Activated CD8-positive, alpha-beta memory T cell treated with anti-CD3 and anti-CD28 coated beads for 1 hour (primary cell): ENCODE results near the gene PLBD1.

ENCODE experiments used
- DNase-seq, 2 donors: peaks; one replicate each; pipeline ENCODE4 v3.0.0-alpha.2; 2020; ENCODE audit warnings: low read depth in 1 of 2; ENCODE audit errors: extremely low read depth in 1 of 2

The PLBD1 gene

DNA sequence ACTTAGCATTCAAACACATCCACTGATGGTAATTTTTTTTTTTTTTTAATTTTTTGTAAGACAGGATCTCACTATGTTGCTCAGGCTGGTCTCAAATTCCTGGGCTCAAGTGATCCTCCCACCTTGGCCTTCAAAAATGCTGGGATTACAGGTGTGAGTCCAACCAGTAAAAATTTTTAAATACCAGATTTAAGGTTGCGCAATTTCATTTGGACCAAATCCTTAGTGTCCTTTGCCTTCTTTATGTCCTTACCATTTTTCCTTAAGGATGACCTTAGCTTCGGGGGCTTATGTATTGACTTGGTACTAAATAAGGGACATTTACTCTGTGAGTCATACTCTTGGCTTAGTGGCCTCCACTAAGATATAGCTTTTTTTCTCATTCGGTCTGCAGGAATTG is 4.1 kb upstream of the PLBD1 start:
- no peak for DNase-seq

DNA sequence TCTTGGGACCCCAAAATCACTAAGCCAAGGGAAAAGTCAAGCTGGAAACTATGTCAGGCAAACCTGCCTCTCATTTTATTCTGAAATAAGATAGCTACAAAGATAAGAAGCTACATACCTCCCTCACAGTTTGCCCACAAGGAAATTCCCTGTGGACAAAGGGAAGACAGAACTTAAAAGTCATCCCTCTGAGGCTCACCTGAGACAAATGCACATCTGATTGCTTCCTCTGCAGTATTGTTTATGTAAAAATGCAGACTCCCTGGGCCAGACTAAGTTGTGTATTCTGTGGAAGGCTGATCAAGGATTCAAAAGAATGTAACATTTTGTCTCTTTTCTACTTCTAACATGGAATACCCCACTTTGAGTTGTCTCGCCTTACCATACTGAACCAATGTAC is 2.5 kb upstream of the PLBD1 start:
- no peak for DNase-seq

DNA sequence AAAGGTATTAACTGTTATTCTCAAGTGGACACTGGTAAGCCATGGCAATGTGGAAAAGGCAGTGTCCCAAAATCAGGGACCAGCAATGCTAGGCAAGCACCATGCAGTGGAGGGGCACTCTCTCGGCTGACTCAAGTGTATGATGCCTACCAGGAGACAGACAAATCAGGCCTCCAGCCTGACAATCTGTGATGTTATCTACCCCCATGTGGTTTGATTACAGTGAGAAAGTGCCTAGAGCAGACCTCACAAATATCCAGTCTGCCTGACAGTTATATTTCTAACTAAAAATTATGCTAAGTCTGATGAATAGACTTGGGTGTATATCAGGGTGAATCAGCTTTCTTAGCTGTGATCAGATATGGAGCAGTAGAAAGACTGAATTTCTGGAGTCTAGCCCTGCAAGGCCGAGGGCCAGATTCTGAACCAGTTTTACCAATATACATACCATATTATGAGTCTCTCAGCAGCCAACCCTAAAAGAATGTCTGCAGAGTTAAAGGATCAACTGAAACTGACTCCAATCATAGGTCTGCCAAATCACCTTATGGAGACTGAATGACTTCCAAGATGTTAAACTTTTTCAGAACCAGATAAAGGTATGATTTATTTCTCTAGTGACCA is 3.2 kb downstream of the PLBD1 start:
- DNase-seq, result no peak

DNA sequence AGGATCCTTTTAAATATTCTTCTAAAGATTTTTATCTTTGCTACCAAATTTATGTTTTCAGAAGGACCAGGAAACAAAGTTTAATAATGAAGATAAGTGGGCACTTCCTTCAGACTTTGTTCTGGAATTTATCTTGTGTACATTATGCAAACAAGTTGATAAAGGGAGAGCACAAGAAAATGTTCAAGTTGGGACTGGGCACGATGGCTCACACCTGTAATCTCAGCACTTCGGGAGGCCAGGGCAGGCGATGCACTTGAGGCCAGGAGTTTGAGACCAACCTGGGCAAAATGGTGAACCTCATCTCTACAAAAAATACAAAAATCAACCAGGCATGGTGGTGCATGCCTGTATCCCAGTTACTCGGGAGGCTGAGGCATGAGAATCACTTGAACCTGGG is 4.6 kb downstream of the PLBD1 start:
- DNase-seq, result no peak

DNA sequence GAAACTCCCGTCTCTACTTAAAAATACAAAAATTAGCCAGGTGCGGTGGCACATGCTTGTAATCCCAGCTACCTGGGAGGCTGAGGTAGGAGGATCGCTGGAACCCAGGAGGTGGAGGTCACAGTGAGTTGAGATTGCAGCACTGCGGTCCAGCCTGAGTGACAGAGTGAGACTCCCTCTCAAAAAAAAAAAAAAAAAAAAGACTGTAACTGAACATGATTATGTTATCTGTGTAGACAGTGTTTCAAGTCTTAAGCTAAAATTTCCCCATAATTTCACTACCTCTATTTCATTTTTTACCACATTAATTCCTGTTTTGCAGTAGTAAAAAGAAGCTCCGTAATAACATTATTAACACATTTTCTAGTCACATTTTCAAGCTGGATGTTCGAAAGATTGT is 5.4 kb downstream of the PLBD1 start:
- no peak for DNase-seq

DNA sequence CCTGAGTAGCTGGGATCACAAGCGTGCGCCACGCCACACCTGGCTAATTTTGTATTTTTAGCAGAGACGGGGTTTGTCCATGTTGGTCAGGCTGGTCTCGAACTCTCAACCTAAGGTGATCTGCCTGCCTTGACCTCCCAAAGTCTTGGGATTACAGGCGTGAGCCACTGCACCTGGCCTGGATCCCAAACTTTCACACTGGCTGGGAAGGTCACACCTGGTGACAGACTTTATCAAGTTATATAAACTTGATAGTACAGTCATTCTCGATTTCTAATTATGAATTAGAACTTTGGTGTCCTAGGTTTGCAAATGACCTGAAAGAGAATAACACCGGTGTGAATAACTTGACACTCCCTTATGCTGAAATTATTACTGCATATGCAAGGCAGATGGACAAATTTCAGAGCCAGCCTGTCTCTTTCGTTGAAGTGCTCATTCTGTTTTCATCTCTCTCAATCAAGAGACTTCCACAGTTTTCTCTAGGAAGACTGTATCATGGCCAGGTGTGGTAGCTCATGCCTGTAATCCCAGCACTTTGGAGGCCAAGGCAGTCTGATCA is 5.9 kb downstream of the PLBD1 start:
- DNase-seq, result no peak

DNA sequence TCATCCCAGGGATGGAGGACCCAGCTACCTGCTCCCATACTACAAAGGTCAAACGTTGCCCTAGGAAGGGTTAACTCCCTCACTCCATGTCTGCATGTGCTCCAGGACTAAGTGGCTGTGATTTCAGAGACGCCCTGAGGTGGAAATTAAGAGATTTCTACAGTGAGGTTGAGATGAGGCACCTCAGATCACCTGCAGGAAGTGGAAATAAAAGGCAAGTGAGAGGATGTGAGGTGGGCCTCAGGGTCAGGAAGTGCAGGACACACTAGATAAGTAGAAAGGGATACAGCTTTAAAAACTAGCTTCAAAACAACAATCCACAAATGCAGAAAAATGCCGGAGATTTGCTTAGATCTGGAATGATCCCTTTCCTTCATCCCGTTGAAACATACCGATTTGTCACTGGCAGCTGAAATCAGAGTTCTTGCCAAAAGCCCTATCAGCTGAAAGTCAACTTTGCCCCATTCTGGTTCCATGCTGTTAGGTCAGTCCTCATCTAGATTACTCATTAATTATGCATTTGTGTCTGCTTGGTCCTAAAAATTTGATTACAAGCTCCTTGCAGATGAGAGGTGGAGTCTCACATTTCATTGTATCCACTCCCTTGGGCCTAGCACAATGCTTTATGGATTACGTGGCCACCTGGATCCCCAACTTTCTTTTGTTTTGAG is 6.6 kb downstream of the PLBD1 start:
- no peak for DNase-seq

DNA sequence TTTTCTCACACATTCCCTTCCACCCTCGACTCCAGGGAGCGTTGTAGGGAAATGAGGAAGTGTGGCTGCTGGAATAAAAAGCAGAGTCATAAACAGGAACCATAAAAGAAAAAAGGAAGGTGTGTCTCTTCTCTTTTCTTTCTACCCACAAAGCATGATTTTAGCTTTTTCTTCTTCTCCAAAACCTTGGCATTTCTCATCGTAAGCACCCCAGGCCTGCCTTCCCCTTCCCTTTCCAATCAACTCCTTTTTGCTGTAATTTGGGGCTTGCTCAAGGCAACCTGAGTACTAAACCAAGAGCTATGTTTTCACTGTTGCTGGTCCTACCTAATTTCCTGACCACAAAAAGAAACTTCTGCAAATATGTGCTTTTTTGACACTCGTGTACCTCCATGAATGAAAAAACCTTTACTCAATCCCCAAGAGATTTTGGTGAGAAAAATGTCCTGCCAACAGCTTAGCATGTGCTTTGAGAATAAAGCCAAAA is 9.2 kb downstream of the PLBD1 start:
- DNase-seq, result no peak

DNA sequence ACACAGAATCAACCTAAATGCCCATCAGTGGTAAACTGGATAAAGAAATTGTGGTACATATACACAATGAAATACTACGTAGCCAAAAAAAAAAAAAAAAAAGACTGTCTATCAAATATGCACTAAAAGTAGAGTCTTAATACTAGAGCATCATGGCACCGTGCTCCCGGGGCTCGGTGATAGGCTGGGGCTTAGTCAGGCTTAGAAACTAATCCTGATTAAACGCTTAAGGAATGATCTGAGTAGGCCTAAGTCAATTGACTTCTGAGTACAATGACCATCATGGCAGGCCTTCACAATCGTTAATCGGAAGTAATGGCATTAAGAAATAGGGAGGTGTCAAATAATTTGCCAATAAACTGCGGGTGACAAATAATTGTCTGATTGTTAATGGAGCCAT is 9.7 kb downstream of the PLBD1 start:
- DNase-seq, result no peak

DNA sequence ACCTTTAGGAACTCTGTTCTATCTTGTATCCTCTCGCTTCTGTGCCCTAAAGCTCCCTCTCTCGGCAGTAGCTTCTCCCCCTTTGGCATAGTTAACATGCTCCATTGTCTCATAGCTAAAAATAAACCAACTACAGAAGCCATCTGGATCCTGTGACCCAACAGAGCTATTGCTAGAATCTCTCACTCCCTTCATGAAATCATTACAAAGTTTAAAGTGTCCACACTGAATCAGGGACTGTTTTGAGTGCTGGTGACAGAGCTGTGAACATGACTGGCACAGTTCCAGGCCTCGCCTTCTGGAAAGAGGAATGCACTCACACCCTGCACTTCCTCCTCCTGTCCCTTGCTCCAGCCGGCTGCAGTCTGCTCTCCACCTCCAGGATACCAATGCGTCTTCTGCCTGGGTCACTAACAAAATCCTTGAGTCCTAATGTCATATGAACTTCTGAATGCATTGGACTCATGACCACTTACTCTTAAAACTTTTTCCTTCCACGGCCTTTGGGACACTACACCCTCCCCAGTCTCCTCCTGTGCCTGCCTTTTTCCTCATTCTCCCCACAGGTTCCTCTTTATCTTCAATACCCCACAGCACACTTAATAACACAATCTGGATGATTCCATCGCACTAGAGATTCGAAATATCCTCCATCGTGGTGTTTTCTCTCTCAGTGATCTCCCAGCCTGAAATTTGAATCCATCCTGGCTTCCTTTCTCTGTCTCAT is 13.2 kb downstream of the PLBD1 start:
- no peak for DNase-seq

DNA sequence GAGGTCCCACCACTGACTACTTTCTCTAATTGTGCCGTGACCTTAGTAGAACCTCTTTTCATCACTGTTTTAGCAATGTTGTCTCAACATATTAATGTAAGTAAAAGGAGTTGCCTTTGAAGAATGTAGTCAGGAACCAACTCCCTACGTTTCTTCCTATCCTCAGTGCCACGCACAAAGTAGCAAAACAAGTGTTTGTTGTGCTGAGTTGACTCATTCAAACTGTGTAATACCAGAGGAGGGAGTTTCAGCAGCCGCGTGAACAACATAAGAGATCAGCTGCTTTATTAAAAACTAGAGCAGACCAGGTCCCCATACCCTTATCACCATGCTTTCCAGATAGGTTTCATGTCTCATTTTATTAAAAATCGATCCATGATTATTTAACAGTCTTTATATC is 19.1 kb downstream of the PLBD1 start:
- DNase-seq, result no peak

DNA sequence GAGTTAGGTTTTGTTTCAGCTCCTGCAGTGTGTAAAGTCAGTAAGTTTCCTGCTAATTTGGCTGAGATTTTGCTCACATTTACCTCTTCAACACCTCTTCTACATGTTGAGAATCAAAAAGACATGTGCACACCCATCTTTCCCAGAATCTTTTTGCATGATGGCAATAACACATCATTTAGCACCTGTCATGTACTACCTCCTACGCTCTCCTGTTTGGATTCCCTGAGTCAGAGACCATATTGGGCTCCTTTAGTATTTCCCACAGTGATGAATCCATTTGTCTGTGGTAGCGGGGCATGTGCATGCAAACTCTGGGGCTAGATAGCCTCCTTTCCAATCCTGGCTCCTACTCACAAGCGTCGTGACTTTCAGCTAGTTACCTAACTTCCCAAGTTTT is 20.1 kb downstream of the PLBD1 start:
- no peak for DNase-seq

DNA sequence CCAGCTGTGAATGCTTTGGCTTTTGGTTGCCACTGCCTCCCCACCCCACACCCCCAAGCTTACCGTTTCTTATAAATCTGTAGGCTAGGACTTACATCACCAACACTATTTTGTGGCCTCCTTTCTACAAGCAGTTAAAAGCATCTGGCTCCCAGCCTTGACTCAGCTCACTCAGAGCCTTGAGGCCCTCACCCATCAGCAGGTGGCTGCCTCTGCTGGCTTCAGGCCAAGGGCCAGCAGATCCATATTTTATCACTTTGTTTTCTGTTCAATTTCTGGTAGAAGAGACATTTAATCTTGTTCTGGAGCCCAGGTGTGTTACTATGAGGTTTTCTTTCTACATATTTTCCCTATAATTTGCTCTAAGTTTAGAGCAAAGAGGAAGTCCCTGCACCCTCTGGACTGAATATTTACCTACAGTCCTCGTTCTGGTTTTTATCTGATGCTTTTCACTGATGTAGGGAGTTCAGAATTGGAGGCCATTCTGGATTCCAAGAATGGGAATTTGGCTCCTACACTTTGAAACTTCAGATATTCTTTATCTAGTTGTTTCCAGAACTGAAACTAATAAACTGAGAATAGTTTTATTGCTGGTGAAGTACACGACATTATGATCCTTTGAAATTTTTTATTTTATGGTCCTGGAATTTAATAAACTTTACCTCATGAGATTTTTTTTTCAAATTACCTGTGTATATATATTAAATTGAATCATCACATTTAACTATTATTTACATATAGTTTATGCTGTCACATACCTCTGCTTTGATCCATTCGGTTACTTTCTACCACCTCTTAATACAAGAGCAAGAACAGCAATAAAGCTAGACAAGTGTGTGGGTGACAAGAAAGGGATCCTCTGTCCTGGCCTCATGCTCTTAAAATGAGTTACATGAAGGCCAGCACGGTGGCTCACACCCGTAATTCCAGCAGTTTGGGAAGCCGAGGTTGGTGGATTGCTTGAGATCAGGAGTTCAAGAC is 22.2 kb downstream of the PLBD1 start:
- no peak for DNase-seq

DNA sequence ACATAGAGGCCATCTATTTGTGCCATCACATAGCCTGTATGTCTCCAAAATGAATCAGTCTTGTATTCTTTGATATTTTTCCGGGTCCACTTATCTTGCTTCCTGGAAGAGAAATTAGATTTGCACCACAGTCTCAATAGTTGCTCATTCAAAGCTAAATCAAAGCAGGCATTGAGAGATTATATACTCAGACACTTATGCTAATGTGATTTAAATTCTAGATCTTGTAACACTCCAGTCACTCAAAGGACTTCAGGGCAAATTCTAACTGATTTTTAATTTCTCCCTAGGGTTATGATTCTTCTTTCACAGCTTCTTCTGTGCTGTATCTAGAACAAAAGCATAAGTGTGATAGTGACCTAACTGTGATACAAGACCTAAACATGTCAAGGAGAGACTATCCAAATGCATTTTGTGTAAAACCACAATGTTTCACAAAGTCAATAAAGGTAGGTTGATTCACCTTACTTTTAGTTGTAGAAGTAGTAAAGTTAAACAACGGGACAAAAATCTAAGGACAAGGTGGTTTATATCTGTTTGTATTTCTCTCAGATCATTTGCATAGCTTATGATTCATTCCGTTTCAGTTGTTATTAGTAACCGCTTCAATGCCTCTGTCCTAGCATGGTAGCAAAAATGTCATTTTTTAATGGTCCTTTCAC is 26.8 kb downstream of the PLBD1 start:
- DNase-seq, result no peak

DNA sequence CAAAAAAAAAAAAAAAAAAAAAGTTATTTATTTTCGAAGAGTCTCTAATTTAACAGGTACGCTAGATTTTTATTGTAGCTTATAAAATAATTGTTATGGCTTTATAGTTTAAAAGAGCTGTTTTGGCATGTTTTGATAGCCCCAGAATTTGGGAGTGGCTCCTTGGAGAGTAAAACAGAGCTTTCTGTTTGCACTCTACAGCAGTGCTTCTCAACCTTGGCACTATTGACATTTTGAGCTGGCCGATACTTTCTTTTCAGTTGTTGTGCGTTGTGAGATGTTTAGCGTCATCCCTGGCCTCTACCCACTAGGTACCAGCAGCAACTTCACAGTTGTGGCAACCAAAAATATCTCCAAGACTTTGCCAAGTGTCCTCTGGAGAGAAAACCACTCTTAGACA is 30.6 kb downstream of the PLBD1 start:
- no peak for DNase-seq

DNA sequence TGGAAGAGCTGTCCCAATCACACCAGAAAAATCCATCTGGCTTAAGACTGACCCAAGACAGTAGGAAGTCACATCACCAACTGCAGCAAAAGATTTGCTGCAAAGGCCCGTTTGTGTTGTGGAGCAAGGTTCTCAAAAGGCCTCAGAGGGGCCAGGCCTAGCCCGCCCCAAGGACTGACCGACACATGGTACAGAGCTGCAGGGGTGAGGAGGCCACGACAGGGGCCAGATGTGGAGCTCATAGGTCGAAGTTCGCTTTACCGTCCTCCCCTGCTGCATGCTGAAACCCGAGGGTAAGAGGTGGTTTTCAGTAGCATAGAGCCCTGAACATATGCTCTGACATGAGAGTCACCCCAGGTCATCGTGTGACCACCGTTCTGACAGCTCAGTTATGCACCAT is 35.5 kb downstream of the PLBD1 start:
- no peak for DNase-seq

DNA sequence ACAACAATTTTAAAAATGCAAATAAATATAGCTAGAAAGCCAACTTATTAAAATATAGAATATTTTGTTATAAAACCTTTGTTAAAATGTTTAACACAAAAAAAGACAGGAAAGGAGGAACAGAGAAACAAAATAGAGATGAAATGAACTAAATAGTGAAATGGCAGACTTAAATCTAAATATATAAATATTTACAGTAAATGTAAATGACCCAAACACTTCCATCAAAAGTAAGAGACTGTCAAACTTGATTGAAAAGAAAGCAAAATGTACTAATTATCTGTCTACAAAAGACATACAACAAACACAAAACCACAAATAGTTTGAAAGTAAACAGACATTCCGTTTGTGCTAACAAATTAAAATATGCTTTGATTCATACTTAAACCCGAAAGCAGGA is 41.7 kb downstream of the PLBD1 start:
- no peak for DNase-seq

DNA sequence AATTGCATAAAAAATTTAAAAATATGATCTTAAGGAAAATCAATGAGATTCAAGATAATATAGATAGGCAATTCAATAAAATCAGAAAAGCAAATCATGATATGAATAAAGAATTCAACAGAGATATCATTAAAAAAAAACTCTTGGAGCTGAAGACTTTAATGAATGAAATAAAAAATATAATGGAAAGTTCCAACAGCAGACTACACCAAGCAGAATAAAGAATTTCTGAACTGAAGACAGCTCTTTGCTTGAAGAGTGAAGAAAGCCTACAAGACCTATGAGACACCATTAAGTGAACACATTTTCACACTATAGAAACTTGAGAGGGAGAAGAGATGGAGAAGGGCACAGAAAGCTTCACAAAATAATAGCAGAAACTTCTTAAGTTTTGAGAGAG is 45.9 kb downstream of the PLBD1 start:
- DNase-seq, result no peak

DNA sequence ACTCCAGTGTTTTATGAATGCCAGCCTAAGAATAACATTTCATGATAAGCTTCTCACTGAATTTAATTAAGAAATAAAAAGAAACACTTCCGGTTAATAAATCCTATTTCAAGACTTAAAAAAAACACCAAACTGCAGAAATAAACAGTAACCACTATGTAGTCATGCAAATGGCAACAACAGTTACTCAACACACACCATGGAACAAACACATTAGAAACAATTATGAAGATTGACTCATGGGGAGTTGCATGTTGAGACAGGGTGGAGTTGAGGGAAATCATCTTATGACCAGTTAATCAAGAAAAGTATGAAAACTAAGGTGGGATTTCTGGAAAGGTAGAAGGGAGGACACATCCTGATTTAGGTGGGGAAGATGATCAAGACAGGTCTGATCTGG is 52.7 kb downstream of the PLBD1 start:
- DNase-seq, result no peak

DNA sequence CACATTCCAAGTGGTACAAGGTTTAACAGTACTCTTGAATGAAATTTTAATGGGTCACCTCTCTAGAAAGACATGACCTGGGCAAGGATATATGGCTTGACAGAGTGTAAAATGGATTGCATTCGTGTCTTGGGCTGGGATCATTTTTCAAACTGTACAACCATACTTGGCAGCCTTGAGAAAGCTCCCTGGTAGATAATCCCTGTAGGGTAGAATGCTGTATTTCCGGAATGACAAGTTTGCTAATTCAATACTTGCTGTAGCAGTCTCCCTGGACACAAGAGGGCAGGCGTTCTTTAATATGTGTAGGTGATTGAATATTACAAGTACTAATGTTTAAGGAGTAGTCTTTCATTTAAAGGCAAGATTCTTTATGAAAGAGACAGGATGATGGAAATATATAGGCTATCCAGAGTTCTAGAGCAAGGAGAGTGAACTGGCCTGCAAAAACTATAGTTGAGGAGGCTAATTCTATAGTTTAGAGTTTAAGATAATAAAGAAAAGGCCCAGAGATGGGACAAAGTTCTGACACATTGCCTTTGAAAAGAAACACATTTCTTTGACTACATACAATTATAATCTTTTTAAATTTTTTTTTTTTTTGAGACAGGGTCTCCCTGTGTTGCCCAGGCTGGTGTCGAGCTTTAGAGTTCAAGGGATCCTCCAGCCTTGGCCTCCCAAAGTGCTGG is 53.4 kb downstream of the PLBD1 start:
- DNase-seq, result no peak
